ENCODE measurements around the gene PRUNE2.
"Not testable (repeated sequence)": the region's sequence is repeated elsewhere in the genome, so short reads cannot be mapped to it uniquely, and the experiment has no call there.

Gene PRUNE2

DNA sequence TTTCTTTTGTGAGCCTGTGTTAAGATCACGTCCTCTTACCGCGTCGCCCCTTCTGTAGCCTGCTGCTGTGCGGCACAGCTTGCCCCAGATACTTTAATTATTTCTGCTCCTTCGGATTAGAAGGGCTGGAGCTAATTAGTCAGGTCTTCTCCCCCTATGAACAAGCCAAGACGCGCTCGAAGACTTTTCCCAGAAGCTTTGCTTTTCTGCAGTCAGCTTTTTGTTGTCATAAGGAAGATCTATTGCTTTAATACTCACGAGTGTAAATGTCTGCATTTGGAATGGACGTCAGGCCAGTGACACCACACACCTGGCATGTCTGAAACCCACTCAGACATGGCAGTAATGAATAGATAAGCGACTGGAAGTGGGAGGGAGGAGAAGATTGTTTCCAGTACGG, 37.0 kb downstream of the PRUNE2 start:
- H3K27ac ChIP-seq = no peak overlapping the region

GRCh38 chr9:76866689-76867088, 39.2 kb downstream of the PRUNE2 start:
- Histone ChIP-seq H3K27ac (no peak overlapping the region), H3K36me3 (ENCODE audit: insufficient read depth, low read length) (no peaks in the 10 kb centered on the region), H3K4me3 (no peak overlapping the region), H3K9ac (ENCODE audit: insufficient read length) (no peak overlapping the region), H3K9me3 (ENCODE audit: low read depth, low read length) (no peaks in the 10 kb centered on the region)
- TF ChIP-seq FOXP2 (optimal IDR thresholded peaks at IDR 0.05; ENCODE audit: control extremely low read depth, extremely low read length, insufficient read depth) (no peak), POLR2AphosphoS5 (IDR thresholded peaks at IDR 0.05; ENCODE audit: borderline replicate concordance, low read depth, low read length) (no peak), EZH2 (IDR thresholded peaks at IDR 0.05) (no peak)
- no peak for DNase-seq (ENCODE audit: low read depth, low spot score)

More for the DNA sequence above, 37.0 kb downstream of the PRUNE2 start:
- no peak for DNase-seq (ENCODE audit: low read depth, low spot score)
- H3K9ac ChIP-seq (ENCODE audit: insufficient read length) = no peak overlapping the region
- H3K9me3 ChIP-seq (ENCODE audit: low read depth, low read length) = no peaks in the 10 kb centered on the region
- H3K4me3 ChIP-seq = peak overlapping the region; percentile 19; the same call in 1 of the 2 replicates
- H3K36me3 ChIP-seq (ENCODE audit: insufficient read depth, low read length) = no peaks in the 10 kb centered on the region
- no peak for TF ChIP-seq POLR2AphosphoS5 (IDR thresholded peaks at IDR 0.05; ENCODE audit: borderline replicate concordance, low read depth, low read length)
- no peak for TF ChIP-seq FOXP2 (optimal IDR thresholded peaks at IDR 0.05; ENCODE audit: control extremely low read depth, extremely low read length, insufficient read depth)
- no peak for TF ChIP-seq EZH2 (IDR thresholded peaks at IDR 0.05)

DNA sequence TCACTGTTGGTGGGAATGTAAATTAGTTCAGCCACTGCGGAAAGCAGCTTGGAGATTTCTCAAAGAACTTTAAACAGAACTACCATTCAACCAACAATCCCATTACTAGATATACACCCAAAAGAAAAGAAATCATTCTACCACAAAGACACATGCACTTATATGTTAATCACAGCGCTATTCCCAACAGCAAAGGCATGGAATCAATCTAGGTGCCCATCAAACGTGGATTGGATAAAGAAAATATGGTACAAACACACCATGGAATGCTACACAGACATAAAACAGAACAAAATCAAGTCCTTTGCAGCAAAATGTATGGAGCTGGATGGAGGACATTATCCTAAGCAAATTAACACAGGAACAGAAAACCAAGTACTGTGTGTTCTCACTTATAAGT, 42.1 kb downstream of the PRUNE2 start:
- TF ChIP-seq EZH2 (IDR thresholded peaks at IDR 0.05) (no peak), POLR2AphosphoS5 (IDR thresholded peaks at IDR 0.05; ENCODE audit: borderline replicate concordance, low read depth, low read length) (no peak), FOXP2 (optimal IDR thresholded peaks at IDR 0.05; ENCODE audit: control extremely low read depth, extremely low read length, insufficient read depth) (no peak)
- Histone ChIP-seq H3K27ac (no peak overlapping the region), H3K9ac (ENCODE audit: insufficient read length) (no peak overlapping the region), H3K4me3 (no peak overlapping the region), H3K9me3 (ENCODE audit: low read depth, low read length) (no peaks in the 10 kb centered on the region), H3K36me3 (ENCODE audit: insufficient read depth, low read length) (no peaks in the 10 kb centered on the region)
- no peak for DNase-seq (ENCODE audit: low read depth, low spot score)

GRCh38 chr9:76859860-76860259, 46.1 kb downstream of the PRUNE2 start:
- H3K9me3 ChIP-seq (ENCODE audit: low read depth, low read length) = no peaks in the 10 kb centered on the region
- H3K27ac ChIP-seq = no peak overlapping the region
- no peak overlapping the region for H3K9ac ChIP-seq (ENCODE audit: insufficient read length)
- no peak overlapping the region for H3K4me3 ChIP-seq
- no peak for DNase-seq (ENCODE audit: low read depth, low spot score)
- H3K36me3 ChIP-seq (ENCODE audit: insufficient read depth, low read length) = no peaks in the 10 kb centered on the region
- no peak for TF ChIP-seq FOXP2 (optimal IDR thresholded peaks at IDR 0.05; ENCODE audit: control extremely low read depth, extremely low read length, insufficient read depth)
- no peak for TF ChIP-seq POLR2AphosphoS5 (IDR thresholded peaks at IDR 0.05; ENCODE audit: borderline replicate concordance, low read depth, low read length)
- TF ChIP-seq EZH2 (IDR thresholded peaks at IDR 0.05) = no peak

DNA sequence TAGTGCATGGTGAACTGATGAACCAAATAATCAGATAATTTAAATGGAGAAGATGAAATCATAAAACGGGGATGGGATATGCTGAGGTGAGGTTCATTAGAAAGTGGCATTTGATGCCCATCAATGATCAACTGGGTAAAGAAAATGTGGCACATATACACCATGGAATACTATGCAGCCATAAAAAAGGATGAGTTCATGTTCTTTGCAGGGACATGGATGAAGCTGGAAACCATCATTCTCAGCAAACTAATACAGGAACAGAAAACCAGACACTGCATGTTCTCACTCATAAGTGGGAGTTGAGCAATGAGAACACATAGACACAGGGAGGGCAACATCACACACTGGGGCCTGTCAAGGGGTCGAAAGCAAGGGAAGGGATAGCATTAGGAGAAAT, 47.7 kb downstream of the PRUNE2 start:
- not testable (repeated sequence) for H3K9ac ChIP-seq (ENCODE audit: insufficient read length); H3K9me3 ChIP-seq (ENCODE audit: low read depth, low read length); DNase-seq (ENCODE audit: low read depth, low spot score); H3K27ac ChIP-seq; H3K36me3 ChIP-seq (ENCODE audit: insufficient read depth, low read length); H3K4me3 ChIP-seq

GRCh38 chr9:76856016-76856415, 49.9 kb downstream of the PRUNE2 start:
- Histone ChIP-seq H3K4me3 (no peak overlapping the region), H3K9me3 (ENCODE audit: low read depth, low read length) (no peaks in the 10 kb centered on the region), H3K36me3 (ENCODE audit: insufficient read depth, low read length) (no peaks in the 10 kb centered on the region), H3K27ac (no peak overlapping the region), H3K9ac (ENCODE audit: insufficient read length) (no peak overlapping the region)
- DNase-seq (ENCODE audit: low read depth, low spot score) = no peak
- no peak for TF ChIP-seq POLR2AphosphoS5 (IDR thresholded peaks at IDR 0.05; ENCODE audit: borderline replicate concordance, low read depth, low read length)
- no peak for TF ChIP-seq EZH2 (IDR thresholded peaks at IDR 0.05)
- TF ChIP-seq FOXP2 (optimal IDR thresholded peaks at IDR 0.05; ENCODE audit: control extremely low read depth, extremely low read length, insufficient read depth) = no peak

GRCh38 chr9:76855015-76855414, 50.9 kb downstream of the PRUNE2 start:
- TF ChIP-seq POLR2AphosphoS5 (IDR thresholded peaks at IDR 0.05; ENCODE audit: borderline replicate concordance, low read depth, low read length) (no peak), FOXP2 (optimal IDR thresholded peaks at IDR 0.05; ENCODE audit: control extremely low read depth, extremely low read length, insufficient read depth) (no peak), EZH2 (IDR thresholded peaks at IDR 0.05) (no peak)
- H3K4me3 ChIP-seq = no peak overlapping the region
- no peaks in the 10 kb centered on the region for H3K36me3 ChIP-seq (ENCODE audit: insufficient read depth, low read length)
- H3K9ac ChIP-seq (ENCODE audit: insufficient read length) = no peak overlapping the region
- H3K27ac ChIP-seq = no peak overlapping the region
- no peaks in the 10 kb centered on the region for H3K9me3 ChIP-seq (ENCODE audit: low read depth, low read length)
- no peak for DNase-seq (ENCODE audit: low read depth, low spot score)

DNA sequence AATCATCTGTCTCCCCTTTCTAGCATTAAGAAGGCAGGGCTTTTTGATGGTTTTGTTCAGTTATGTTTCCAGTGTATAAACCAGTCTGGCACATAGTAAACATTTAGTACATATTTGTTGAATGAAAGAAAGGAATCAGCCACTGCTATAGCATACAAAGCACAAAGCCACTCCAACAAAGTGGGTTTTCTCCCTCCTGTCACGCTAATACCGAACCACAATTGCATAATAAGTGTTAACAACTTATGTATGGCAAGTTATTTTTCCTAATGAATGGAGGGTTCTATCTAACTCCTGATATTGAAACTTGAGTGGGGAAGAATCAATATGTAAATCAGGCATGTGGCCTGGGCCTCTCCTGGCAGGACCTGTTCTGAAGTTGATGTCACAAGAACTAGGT, 53.9 kb downstream of the PRUNE2 start:
- TF ChIP-seq EZH2 (IDR thresholded peaks at IDR 0.05) (no peak), FOXP2 (optimal IDR thresholded peaks at IDR 0.05; ENCODE audit: control extremely low read depth, extremely low read length, insufficient read depth) (no peak), POLR2AphosphoS5 (IDR thresholded peaks at IDR 0.05; ENCODE audit: borderline replicate concordance, low read depth, low read length) (no peak)
- Histone ChIP-seq H3K27ac (no peak overlapping the region), H3K36me3 (ENCODE audit: insufficient read depth, low read length) (no peaks in the 10 kb centered on the region), H3K9ac (ENCODE audit: insufficient read length) (no peak overlapping the region), H3K4me3 (no peak overlapping the region), H3K9me3 (ENCODE audit: low read depth, low read length) (no peaks in the 10 kb centered on the region)
- DNase-seq (ENCODE audit: low read depth, low spot score) = no peak

- DNase-seq (ENCODE audit: low read depth, low spot score) = no peak
- no peaks in the 10 kb centered on the region for H3K9me3 ChIP-seq (ENCODE audit: low read depth, low read length)
- H3K4me3 ChIP-seq = no peak overlapping the region
- H3K27ac ChIP-seq = no peak overlapping the region
- TF ChIP-seq EZH2 (IDR thresholded peaks at IDR 0.05) = no peak
- no peak for TF ChIP-seq FOXP2 (optimal IDR thresholded peaks at IDR 0.05; ENCODE audit: control extremely low read depth, extremely low read length, insufficient read depth)
- no peak for TF ChIP-seq POLR2AphosphoS5 (IDR thresholded peaks at IDR 0.05; ENCODE audit: borderline replicate concordance, low read depth, low read length)
- no peaks in the 10 kb centered on the region for H3K36me3 ChIP-seq (ENCODE audit: insufficient read depth, low read length)
- no peak overlapping the region for H3K9ac ChIP-seq (ENCODE audit: insufficient read length)
Observed at GRCh38 chr9:76846297-76846696, 59.6 kb downstream of the PRUNE2 start.
